Osteocyte (in vitro differentiated cells): ENCODE data around the gene KAT6B. TPM values are rescaled to one million over a fixed set of nuclear protein-coding genes. Genes with fewer than 3 reads are reported as not detected.

Experiments
- DNase-seq: peaks from one replicate; pipeline ENCODE4 v3.0.0; 2021; ENCODE audit warnings: mixed read lengths; ENCODE audit not compliant: unreplicated experiment; ENCODE audit errors: extremely low spot score
- H3K27ac Mint-ChIP-seq: one replicate; pipeline ENCODE4 v1.8.0; 2021; ENCODE audit warnings: mild to moderate bottlenecking, mixed read lengths; ENCODE audit not compliant: unreplicated experiment
- H3K27me3 Mint-ChIP-seq: one replicate; pipeline ENCODE4 v1.8.0; 2021; ENCODE audit warnings: mixed read lengths; ENCODE audit not compliant: unreplicated experiment
- H3K36me3 Mint-ChIP-seq: one replicate; pipeline ENCODE4 v1.8.0; 2021; ENCODE audit warnings: mixed read lengths; ENCODE audit not compliant: unreplicated experiment
- H3K4me1 Mint-ChIP-seq: one replicate; pipeline ENCODE4 v1.8.0; 2021; ENCODE audit warnings: mixed read lengths; ENCODE audit not compliant: unreplicated experiment
- H3K4me3 Mint-ChIP-seq: one replicate; pipeline ENCODE4 v1.8.0; 2021; ENCODE audit warnings: mild to moderate bottlenecking, moderate library complexity, mixed read lengths; ENCODE audit not compliant: unreplicated experiment
- H3K9me3 Mint-ChIP-seq: one replicate; pipeline ENCODE4 v1.8.0; 2021; ENCODE audit warnings: mixed read lengths; ENCODE audit not compliant: unreplicated experiment
- total RNA-seq: library from RNA; stranded (reverse); gene quantifications from 2 replicates; pipeline ENCODE4 v1.2.1, GENCODE V29; 2021
- TF ChIP-seq, protein P1 (sequence below): fragments of 200-600 bp; sonication (generic); IDR thresholded peaks from 2 replicates; pipeline ENCODE4 v1.5.0; 2021; ENCODE audit warnings: antibody characterized with exemption, mild to moderate bottlenecking, moderate library complexity

The KAT6B gene
- total RNA-seq, 1 donor from 2014 or later: 28.2 TPM

DNA sequence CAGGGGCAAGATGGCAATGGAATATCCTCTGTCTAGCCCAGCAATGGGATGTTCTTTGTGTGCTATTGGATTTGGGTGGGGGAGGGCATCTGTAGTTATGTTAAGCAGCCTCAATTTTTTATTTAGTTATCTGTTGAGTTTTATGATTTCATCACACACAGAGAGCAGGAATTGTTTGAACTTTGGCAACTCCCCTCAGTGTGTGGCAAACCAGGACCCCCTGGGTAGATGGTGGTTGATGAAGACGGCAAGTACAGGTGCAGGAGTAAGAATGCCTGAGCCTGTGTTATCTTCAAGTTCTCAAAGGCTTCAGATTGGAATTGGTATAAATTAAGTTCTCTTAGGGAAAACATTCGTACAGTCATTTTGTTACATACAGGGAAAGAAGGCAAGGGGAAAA is 142.7 kb downstream of the KAT6B start:
- TF ChIP-seq, protein P1, sequence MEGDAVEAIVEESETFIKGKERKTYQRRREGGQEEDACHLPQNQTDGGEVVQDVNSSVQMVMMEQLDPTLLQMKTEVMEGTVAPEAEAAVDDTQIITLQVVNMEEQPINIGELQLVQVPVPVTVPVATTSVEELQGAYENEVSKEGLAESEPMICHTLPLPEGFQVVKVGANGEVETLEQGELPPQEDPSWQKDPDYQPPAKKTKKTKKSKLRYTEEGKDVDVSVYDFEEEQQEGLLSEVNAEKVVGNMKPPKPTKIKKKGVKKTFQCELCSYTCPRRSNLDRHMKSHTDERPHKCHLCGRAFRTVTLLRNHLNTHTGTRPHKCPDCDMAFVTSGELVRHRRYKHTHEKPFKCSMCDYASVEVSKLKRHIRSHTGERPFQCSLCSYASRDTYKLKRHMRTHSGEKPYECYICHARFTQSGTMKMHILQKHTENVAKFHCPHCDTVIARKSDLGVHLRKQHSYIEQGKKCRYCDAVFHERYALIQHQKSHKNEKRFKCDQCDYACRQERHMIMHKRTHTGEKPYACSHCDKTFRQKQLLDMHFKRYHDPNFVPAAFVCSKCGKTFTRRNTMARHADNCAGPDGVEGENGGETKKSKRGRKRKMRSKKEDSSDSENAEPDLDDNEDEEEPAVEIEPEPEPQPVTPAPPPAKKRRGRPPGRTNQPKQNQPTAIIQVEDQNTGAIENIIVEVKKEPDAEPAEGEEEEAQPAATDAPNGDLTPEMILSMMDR: no peak
- DNase-seq: no peak
- Mint-ChIP-seq H3K9me3 (no peaks in the 10 kb centered on the region), H3K36me3 (peaks cover 5% of the 10 kb centered on the region), H3K4me1 (peaks cover 25% of the 10 kb centered on the region), H3K27me3 (no peaks in the 10 kb centered on the region), H3K4me3 (no peak overlapping the region), H3K27ac (peak overlapping the region; percentile 6)

DNA sequence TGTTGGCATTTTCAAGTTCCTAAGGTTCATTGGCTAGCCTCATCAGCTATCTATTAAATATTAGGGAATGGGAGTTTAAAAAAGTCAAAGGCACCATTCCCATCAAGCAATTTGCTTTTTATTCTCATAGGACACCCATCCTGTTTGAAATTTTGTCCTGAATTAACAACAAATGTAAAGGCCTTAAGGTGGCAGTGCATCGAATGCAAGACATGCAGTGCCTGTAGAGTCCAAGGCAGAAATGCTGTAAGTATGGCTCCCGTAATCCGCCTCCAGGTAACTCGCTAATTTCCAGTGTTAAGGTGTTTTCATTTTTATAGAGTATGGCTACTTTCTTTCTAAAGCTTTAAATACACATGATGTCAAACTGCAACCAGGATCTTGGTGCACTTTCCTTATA is 143.1 kb downstream of the KAT6B start:
- no peaks in the 10 kb centered on the region for H3K9me3 Mint-ChIP-seq
- no peak for DNase-seq
- no peaks in the 10 kb centered on the region for H3K27me3 Mint-ChIP-seq
- TF ChIP-seq, protein P1: no peak
- no peak overlapping the region for H3K4me3 Mint-ChIP-seq
- H3K27ac Mint-ChIP-seq: no peak overlapping the region
- H3K4me1 Mint-ChIP-seq: peaks cover 25% of the 10 kb centered on the region
- H3K36me3 Mint-ChIP-seq: peaks cover 2% of the 10 kb centered on the region

DNA sequence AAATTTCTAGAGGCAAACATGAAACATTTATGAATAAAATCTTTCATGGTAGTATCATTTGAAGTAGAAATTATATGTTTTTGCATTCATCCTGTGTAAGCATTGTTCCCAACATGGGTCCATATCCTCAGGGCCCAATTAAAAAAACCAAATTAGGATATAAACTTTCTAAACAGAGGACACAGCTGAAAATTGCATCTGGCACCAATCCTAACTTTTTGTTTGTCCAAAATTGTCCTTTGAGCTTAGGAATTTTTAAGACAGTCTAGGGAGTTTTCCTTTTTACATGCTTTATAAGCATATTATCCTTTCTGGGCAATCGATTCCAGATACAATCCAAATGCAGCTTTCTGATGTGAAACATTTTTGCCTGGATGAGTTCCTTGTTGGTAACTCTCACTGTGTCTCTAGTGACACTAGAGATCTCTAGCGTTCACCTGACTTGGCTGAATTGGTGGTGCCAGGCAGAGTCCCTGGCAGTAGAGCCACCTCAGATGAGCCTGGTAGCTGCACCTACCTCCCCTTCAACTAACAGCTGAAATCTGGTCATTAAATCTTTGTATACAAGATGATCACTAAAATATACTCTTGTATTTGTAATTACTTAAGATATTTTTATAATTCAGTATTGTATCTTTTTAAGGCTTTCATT is 147.5 kb downstream of the KAT6B start:
- Mint-ChIP-seq H3K27me3 (no peaks in the 10 kb centered on the region), H3K9me3 (no peaks in the 10 kb centered on the region), H3K36me3 (peaks cover 25% of the 10 kb centered on the region), H3K27ac (no peak overlapping the region), H3K4me1 (peaks cover 15% of the 10 kb centered on the region), H3K4me3 (no peak overlapping the region)
- TF ChIP-seq, protein P1: no peak
- no peak for DNase-seq

DNA sequence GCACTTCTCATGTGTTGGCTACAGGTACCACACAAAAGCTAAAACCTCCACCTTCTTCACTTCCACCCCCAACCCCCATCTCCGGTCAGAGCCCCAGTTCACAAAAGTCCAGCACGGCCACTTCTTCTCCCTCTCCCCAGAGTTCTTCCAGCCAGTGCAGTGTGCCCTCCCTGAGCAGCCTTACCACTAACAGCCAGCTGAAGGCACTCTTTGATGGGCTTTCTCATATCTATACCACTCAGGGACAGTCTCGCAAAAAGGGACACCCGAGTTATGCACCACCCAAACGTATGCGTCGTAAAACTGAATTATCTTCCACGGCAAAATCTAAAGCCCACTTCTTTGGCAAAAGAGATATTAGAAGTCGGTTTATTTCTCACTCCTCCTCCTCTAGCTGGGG is 149.4 kb downstream of the KAT6B start:
- no peaks in the 10 kb centered on the region for H3K9me3 Mint-ChIP-seq
- TF ChIP-seq, protein P1: no peak
- H3K27me3 Mint-ChIP-seq: no peaks in the 10 kb centered on the region
- no peak for DNase-seq
- no peak overlapping the region for H3K4me3 Mint-ChIP-seq
- no peak overlapping the region for H3K27ac Mint-ChIP-seq
- H3K4me1 Mint-ChIP-seq: peaks cover 8% of the 10 kb centered on the region
- H3K36me3 Mint-ChIP-seq: peaks cover 29% of the 10 kb centered on the region

DNA sequence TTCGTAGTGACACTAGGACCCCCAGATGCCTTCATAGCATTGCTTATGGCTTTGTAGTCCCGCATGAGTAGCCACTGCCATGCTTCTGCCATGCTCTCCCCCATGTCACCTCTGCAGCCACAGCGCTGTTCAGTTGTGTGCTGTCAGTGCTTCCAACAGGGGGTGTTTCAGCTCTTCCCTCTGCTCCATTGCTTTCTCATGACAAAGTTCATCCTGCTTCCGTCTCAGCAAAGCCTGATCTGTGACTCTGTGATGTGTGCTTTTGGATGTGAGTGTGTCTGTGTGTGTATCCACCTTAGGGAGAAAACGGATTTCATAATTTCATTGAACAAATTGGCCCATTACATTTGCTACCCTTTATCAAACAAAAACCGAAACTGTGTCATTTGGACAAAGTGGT is 150.2 kb downstream of the KAT6B start:
- TF ChIP-seq, protein P1: no peak
- Mint-ChIP-seq H3K36me3 (peaks cover 30% of the 10 kb centered on the region), H3K4me1 (peaks cover 6% of the 10 kb centered on the region), H3K27ac (no peak overlapping the region), H3K9me3 (no peaks in the 10 kb centered on the region), H3K4me3 (no peak overlapping the region), H3K27me3 (no peaks in the 10 kb centered on the region)
- DNase-seq: no peak
